GM12891 (cell line): ENCODE data around the gene FCAMR.

Experiments used
- POLR2A ChIP-seq: IDR thresholded peaks from 2 replicates; pipeline ENCODE4 v1.6.1; 2011; ENCODE audit warnings: low read depth, low read length, control low read depth
- POLR2AphosphoS5 ChIP-seq: IDR thresholded peaks from 2 replicates; pipeline ENCODE4 v1.6.1; 2011; ENCODE audit warnings: low read depth, low read length, control low read depth
- TAF1 ChIP-seq: IDR thresholded peaks from 2 replicates; pipeline ENCODE4 v1.6.1; 2011; ENCODE audit warnings: low read depth, low read length, control low read depth

DNA sequence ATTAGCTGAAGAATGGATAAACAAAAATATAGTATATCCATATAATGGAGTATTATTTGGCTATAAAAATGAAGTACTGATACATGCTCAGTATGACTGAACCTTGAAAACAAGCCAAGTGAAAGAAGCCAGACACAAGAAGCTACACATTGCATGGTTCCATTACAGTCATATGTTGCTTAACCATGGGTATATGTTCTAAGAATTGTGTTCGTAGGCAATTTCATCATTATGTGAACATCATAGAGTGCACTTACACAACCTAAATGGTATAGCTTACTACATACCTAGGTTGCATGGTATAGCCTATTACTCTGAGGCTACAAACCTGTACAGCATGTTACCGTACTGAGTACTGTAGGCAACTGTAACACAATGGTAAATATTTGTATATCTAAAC is 28.6 kb upstream of the FCAMR start:
- TF ChIP-seq POLR2A (no peak), POLR2AphosphoS5 (no peak), TAF1 (no peak)
